ENCODE results near the gene CUL3. TPM values are rescaled to one million over a fixed set of nuclear protein-coding genes. Genes with fewer than 3 reads are reported as not detected.
A peak's percentile ranks its signal among the peaks of the same experiment; 100 is the strongest.

CUL3 gene
- 66.2 TPM for polyA plus RNA-seq (2013, experiment 1 of 2)
- polyA plus RNA-seq (2013, experiment 2 of 2) = 70.3 TPM

- peak; percentile 98 for DNase-seq
- Histone ChIP-seq H3K4ac (ENCODE audit: low read depth in 1 of 2, low read length in 2 of 2) (peak within 1 kb of the TSS; percentile 99 to 100), H3K9ac (ENCODE audit: low read length) (peak within 1 kb of the TSS; percentile 92), H3K4me1 (ENCODE audit: control insufficient read depth, insufficient read depth, low read depth, low read length) (peaks cover 3% of the 10 kb centered on the region), H2BK12ac (ENCODE audit: low read length in 2 of 2) (peak within 1 kb of the TSS in 1 of 2 experiments; percentile 52), H2BK15ac (ENCODE audit: low read depth, poor library complexity, severe bottlenecking) (peak within 1 kb of the TSS; percentile 94), H3K27ac (ENCODE audit: low read length, poor library complexity, severe bottlenecking) (peak within 1 kb of the TSS; percentile 87), H3K14ac (ENCODE audit: low read length in 2 of 2) (peak within 1 kb of the TSS; percentile 99 to 100), H4K8ac (ENCODE audit: low read length) (peak within 1 kb of the TSS; percentile 98), H2BK5ac (ENCODE audit: low read depth, low read length, poor library complexity, severe bottlenecking) (peak within 1 kb of the TSS; percentile 87), H2AFZ (ENCODE audit: low read depth, low read length) (peak within 1 kb of the TSS; percentile 81), H3K23ac (ENCODE audit: low read length in 2 of 2) (peak within 1 kb of the TSS in 1 of 2 experiments; percentile 100), H2BK120ac (ENCODE audit: low read depth, low read length) (peak within 1 kb of the TSS; percentile 95), H3K36me3 (ENCODE audit: control insufficient read depth in 1 of 2, insufficient read depth in 2 of 2, low read depth in 1 of 2, low read length in 2 of 2) (peaks cover 4 to 11% of the 10 kb centered on the region in 2 experiments), H3K79me1 (replicated peaks; ENCODE audit: low read length, poor library complexity, severe bottlenecking) (no peaks in the 10 kb centered on the region), H3K9me3 (ENCODE audit: control insufficient read depth, low read length) (no peaks in the 10 kb centered on the region), H3K27me3 (ENCODE audit: control insufficient read depth in 1 of 2, insufficient read depth in 1 of 2, low read length in 2 of 2) (no peaks in the 10 kb centered on the region), H3K18ac (ENCODE audit: low read depth in 1 of 2, low read length in 2 of 2) (peak within 1 kb of the TSS; percentile 99 to 100), H3K4me3 (ENCODE audit: insufficient read depth in 1 of 2, low read depth in 1 of 2, low read length in 2 of 2) (peak within 1 kb of the TSS; percentile 96 to 99), H3K4me2 (ENCODE audit: low read length, poor library complexity, severe bottlenecking) (peak within 1 kb of the TSS; percentile 69), H2AK5ac (ENCODE audit: low read length, severe bottlenecking) (no peak within 1 kb of the TSS), H4K91ac (ENCODE audit: low read length) (peak within 1 kb of the TSS; percentile 97)
- WGBS = 2% methylated on average over 39 of the region's 68 CpGs
Measured at GRCh38 chr2:224585211-224586088, at the start of gene CUL3. Gene CUL3 (minus strand): TSS chr2:224585363. CDS start chr2:224585009, 354 bp downstream.

DNA sequence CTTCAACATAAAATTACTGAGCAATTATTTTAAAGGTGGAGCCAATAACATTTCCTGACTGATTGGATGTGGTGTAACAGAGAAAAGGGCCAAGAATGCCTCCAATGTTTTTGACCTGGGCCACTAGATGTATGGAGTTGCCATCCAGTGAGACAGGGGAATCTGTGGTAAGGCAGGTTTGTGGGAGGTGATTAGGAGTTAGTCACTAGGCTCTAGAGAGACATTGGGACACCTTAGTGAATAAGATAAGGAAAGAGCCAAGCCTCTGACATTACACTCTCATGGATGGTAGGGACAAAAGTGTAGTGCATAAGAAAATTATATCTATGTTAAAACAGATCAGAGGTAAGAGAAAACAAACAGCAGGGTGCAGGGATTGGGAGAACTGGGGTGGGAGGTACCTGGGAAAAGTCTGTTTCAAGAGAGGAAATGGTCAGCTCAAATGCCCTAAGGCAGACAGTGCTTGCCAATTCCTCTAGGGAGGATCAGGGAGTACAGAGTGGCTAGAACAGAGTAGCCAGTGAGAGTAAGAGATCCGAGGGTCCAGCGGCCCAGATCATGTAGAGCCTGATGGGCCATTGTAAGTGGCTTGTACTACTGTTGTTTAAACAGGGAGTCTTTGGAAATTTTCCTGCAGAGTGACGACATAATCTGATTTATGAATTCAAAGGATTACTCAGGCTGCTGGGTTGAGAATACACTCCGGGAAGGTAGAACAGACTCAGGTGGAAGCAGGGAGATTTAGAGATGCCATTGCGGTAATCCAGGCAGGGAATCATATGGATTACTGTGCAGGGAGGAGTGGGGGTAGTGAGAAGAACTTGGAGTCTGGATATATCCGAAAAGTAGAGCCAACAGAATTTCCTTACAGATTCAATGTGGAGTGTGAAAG lies 45.7 kb upstream of the CUL3 start:
- H3K23ac ChIP-seq (ENCODE audit: low read length in 2 of 2) = no peak overlapping the region
- no peaks in the 10 kb centered on the region for H3K9me3 ChIP-seq (ENCODE audit: control insufficient read depth, low read length)
- H3K27me3 ChIP-seq (ENCODE audit: control insufficient read depth in 1 of 2, insufficient read depth in 1 of 2, low read length in 2 of 2) = no peaks in the 10 kb centered on the region
- H3K36me3 ChIP-seq (ENCODE audit: control insufficient read depth in 1 of 2, insufficient read depth in 2 of 2, low read depth in 1 of 2, low read length in 2 of 2) = no peaks in the 10 kb centered on the region
- H2BK5ac ChIP-seq (ENCODE audit: low read depth, low read length, poor library complexity, severe bottlenecking) = no peak overlapping the region
- H2BK12ac ChIP-seq (ENCODE audit: low read length in 2 of 2) = no peak overlapping the region
- H2AFZ ChIP-seq (ENCODE audit: low read depth, low read length) = no peak overlapping the region
- no peak overlapping the region for H4K8ac ChIP-seq (ENCODE audit: low read length)
- H2AK5ac ChIP-seq (ENCODE audit: low read length, severe bottlenecking) = no peak overlapping the region
- H3K79me1 ChIP-seq (replicated peaks; ENCODE audit: low read length, poor library complexity, severe bottlenecking) = no peaks in the 10 kb centered on the region
- WGBS = 88% methylated on average over 6 of the region's 6 CpGs
- no peak overlapping the region for H4K91ac ChIP-seq (ENCODE audit: low read length)
- H2BK15ac ChIP-seq (ENCODE audit: low read depth, poor library complexity, severe bottlenecking) = no peak overlapping the region
- no peak overlapping the region for H3K27ac ChIP-seq (ENCODE audit: low read length, poor library complexity, severe bottlenecking)
- no peak overlapping the region for H3K4me2 ChIP-seq (ENCODE audit: low read length, poor library complexity, severe bottlenecking)
- no peak overlapping the region for H3K4ac ChIP-seq (ENCODE audit: low read depth in 1 of 2, low read length in 2 of 2)
- H3K4me1 ChIP-seq (ENCODE audit: control insufficient read depth, insufficient read depth, low read depth, low read length) = peaks cover 2% of the 10 kb centered on the region
- H3K18ac ChIP-seq (ENCODE audit: low read depth in 1 of 2, low read length in 2 of 2) = no peak overlapping the region
- H3K4me3 ChIP-seq (ENCODE audit: insufficient read depth in 1 of 2, low read depth in 1 of 2, low read length in 2 of 2) = no peak overlapping the region
- H3K9ac ChIP-seq (ENCODE audit: low read length) = no peak overlapping the region
- no peak overlapping the region for H3K14ac ChIP-seq (ENCODE audit: low read length in 2 of 2)
- no peak overlapping the region for H2BK120ac ChIP-seq (ENCODE audit: low read depth, low read length)
- DNase-seq = peak; percentile 16

DNA sequence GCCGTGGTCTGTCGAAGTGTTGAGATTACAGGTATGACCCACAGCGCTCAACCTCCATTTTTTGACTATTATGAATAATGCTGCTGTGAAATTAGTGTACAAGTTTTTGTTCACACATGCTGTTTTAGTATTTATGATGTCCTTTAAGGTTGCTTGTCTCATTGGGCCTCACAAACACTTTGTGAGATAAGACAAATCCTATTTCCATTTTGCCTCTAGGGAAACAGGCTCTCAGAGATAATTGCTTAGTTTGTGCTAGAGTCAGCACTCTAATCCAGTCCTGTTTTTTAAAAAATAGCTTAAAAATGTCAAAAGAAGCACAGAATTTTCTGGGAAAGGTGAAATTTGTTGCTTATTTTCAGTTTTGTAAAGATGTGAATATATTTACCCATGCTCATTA lies 43.3 kb upstream of the CUL3 start:
- 96% methylated on average over 3 of the region's 3 CpGs for WGBS
- H3K4me3 ChIP-seq (ENCODE audit: insufficient read depth in 1 of 2, low read depth in 1 of 2, low read length in 2 of 2) = no peak overlapping the region
- no peak overlapping the region for H4K91ac ChIP-seq (ENCODE audit: low read length)
- no peak overlapping the region for H2BK5ac ChIP-seq (ENCODE audit: low read depth, low read length, poor library complexity, severe bottlenecking)
- no peak overlapping the region for H3K4ac ChIP-seq (ENCODE audit: low read depth in 1 of 2, low read length in 2 of 2)
- H2BK15ac ChIP-seq (ENCODE audit: low read depth, poor library complexity, severe bottlenecking) = no peak overlapping the region
- no peak overlapping the region for H2BK120ac ChIP-seq (ENCODE audit: low read depth, low read length)
- no peak overlapping the region for H3K14ac ChIP-seq (ENCODE audit: low read length in 2 of 2)
- peaks cover 2% of the 10 kb centered on the region for H3K4me1 ChIP-seq (ENCODE audit: control insufficient read depth, insufficient read depth, low read depth, low read length)
- H2AFZ ChIP-seq (ENCODE audit: low read depth, low read length) = no peak overlapping the region
- DNase-seq = no peak
- no peak overlapping the region for H3K9ac ChIP-seq (ENCODE audit: low read length)
- no peak overlapping the region for H3K4me2 ChIP-seq (ENCODE audit: low read length, poor library complexity, severe bottlenecking)
- H3K18ac ChIP-seq (ENCODE audit: low read depth in 1 of 2, low read length in 2 of 2) = no peak overlapping the region
- no peak overlapping the region for H2AK5ac ChIP-seq (ENCODE audit: low read length, severe bottlenecking)
- H3K9me3 ChIP-seq (ENCODE audit: control insufficient read depth, low read length) = no peaks in the 10 kb centered on the region
- no peaks in the 10 kb centered on the region for H3K36me3 ChIP-seq (ENCODE audit: control insufficient read depth in 1 of 2, insufficient read depth in 2 of 2, low read depth in 1 of 2, low read length in 2 of 2)
- H4K8ac ChIP-seq (ENCODE audit: low read length) = no peak overlapping the region
- no peak overlapping the region for H3K23ac ChIP-seq (ENCODE audit: low read length in 2 of 2)
- no peak overlapping the region for H2BK12ac ChIP-seq (ENCODE audit: low read length in 2 of 2)
- no peak overlapping the region for H3K27ac ChIP-seq (ENCODE audit: low read length, poor library complexity, severe bottlenecking)
- H3K27me3 ChIP-seq (ENCODE audit: control insufficient read depth in 1 of 2, insufficient read depth in 1 of 2, low read length in 2 of 2) = no peaks in the 10 kb centered on the region
- no peaks in the 10 kb centered on the region for H3K79me1 ChIP-seq (replicated peaks; ENCODE audit: low read length, poor library complexity, severe bottlenecking)

GRCh38 chr2:224626735-224627134 lies 41.6 kb upstream of the CUL3 start:
- peak overlapping the region; percentile 3 for H4K8ac ChIP-seq (ENCODE audit: low read length)
- no peaks in the 10 kb centered on the region for H3K36me3 ChIP-seq (ENCODE audit: control insufficient read depth in 1 of 2, insufficient read depth in 2 of 2, low read depth in 1 of 2, low read length in 2 of 2)
- H3K4me1 ChIP-seq (ENCODE audit: control insufficient read depth, insufficient read depth, low read depth, low read length) = peaks cover 2% of the 10 kb centered on the region
- no peak overlapping the region for H2BK5ac ChIP-seq (ENCODE audit: low read depth, low read length, poor library complexity, severe bottlenecking)
- no peak overlapping the region for H3K4me2 ChIP-seq (ENCODE audit: low read length, poor library complexity, severe bottlenecking)
- H2BK120ac ChIP-seq (ENCODE audit: low read depth, low read length) = no peak overlapping the region
- H3K14ac ChIP-seq (ENCODE audit: low read length in 2 of 2) = no peak overlapping the region
- no peak overlapping the region for H3K9ac ChIP-seq (ENCODE audit: low read length)
- H2AK5ac ChIP-seq (ENCODE audit: low read length, severe bottlenecking) = no peak overlapping the region
- H3K23ac ChIP-seq (ENCODE audit: low read length in 2 of 2) = no peak overlapping the region
- no peaks in the 10 kb centered on the region for H3K9me3 ChIP-seq (ENCODE audit: control insufficient read depth, low read length)
- no peak overlapping the region for H2AFZ ChIP-seq (ENCODE audit: low read depth, low read length)
- 75% methylated on average over 2 of the region's 4 CpGs for WGBS
- no peak overlapping the region for H3K4me3 ChIP-seq (ENCODE audit: insufficient read depth in 1 of 2, low read depth in 1 of 2, low read length in 2 of 2)
- no peaks in the 10 kb centered on the region for H3K27me3 ChIP-seq (ENCODE audit: control insufficient read depth in 1 of 2, insufficient read depth in 1 of 2, low read length in 2 of 2)
- no peak overlapping the region for H2BK15ac ChIP-seq (ENCODE audit: low read depth, poor library complexity, severe bottlenecking)
- H4K91ac ChIP-seq (ENCODE audit: low read length) = no peak overlapping the region
- H2BK12ac ChIP-seq (ENCODE audit: low read length in 2 of 2) = peak overlapping the region in 1 of 2 experiments; percentile 37
- DNase-seq = no peak
- H3K27ac ChIP-seq (ENCODE audit: low read length, poor library complexity, severe bottlenecking) = no peak overlapping the region
- H3K18ac ChIP-seq (ENCODE audit: low read depth in 1 of 2, low read length in 2 of 2) = peak overlapping the region in 1 of 2 experiments; percentile 49
- no peaks in the 10 kb centered on the region for H3K79me1 ChIP-seq (replicated peaks; ENCODE audit: low read length, poor library complexity, severe bottlenecking)
- H3K4ac ChIP-seq (ENCODE audit: low read depth in 1 of 2, low read length in 2 of 2) = no peak overlapping the region

All from mesenchymal stem cell (in vitro differentiated cells and primary cell).